D721Med (cell line): ENCODE results near the gene VEZT.

ENCODE experiments used
- DNase-seq: peaks from one replicate; pipeline ENCODE4 v3.0.0; 2011; ENCODE audit warnings: low spot score; ENCODE audit not compliant: insufficient read length
- FAIRE-seq: peaks from 2 replicates; lab custom pipeline; 2011; peaks lifted over from hg19 to GRCh38; lab: Jason Lieb, UNC
- CTCF ChIP-seq: IDR thresholded peaks from 2 replicates; pipeline ENCODE4 v1.5.1; 2012; ENCODE audit warnings: mild to moderate bottlenecking, control low read depth; ENCODE audit not compliant: insufficient read depth; ENCODE audit errors: missing control alignments

Gene VEZT

DNA sequence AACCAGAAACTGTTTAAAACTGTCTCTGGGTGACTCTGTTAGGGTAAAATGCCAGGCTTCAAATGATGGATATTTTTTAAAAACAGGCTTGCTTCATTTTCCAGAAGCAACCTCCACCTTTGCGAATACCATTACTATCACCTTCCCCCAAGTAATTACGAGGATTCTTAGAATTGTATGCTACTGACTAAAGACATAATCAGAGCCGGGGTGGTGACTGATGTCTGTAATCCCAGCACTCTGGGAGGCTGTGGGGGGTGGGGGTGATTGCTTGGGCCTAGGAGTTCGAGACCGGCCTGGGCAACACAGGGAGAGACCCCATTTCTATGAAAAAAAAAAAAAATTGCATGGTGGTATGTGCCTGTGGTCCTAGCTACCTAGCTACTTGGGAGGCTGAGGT is 38.6 kb upstream of the VEZT start:
- TF ChIP-seq CTCF: no peak
- FAIRE-seq (no peak), DNase-seq (no peak)

- DNase-seq (no peak), FAIRE-seq (no peak)
- TF ChIP-seq CTCF: no peak
Measured at GRCh38 chr12:95181103-95181502, 36.5 kb upstream of the VEZT start.

DNA sequence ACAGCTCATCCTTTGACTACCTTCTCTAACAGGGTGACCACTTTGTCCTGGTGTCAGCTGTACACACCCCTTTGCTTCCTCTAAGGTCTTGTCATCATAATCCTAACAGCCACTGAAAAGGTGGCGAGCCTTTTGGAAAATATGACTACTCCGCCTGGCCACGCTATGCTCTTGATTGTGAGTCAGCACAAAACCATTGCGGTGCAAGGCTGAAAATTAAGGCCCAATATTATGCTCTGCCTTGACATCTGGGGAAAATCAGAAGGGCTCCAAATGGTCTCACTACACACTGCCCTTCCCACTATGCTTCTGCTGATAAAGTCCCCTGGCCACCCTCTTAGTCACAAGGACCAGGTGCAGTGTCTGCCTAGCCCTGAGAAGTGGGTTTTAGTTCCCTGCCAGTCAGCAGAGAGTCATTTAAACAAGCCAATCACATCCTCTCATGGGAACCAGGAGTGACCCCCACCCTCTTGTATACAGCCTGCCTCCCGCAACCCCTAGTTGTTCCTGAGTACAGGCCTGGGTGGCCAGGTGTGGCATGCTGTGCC is 34.7 kb upstream of the VEZT start:
- FAIRE-seq (no peak), DNase-seq (no peak)
- TF ChIP-seq CTCF: no peak

DNA sequence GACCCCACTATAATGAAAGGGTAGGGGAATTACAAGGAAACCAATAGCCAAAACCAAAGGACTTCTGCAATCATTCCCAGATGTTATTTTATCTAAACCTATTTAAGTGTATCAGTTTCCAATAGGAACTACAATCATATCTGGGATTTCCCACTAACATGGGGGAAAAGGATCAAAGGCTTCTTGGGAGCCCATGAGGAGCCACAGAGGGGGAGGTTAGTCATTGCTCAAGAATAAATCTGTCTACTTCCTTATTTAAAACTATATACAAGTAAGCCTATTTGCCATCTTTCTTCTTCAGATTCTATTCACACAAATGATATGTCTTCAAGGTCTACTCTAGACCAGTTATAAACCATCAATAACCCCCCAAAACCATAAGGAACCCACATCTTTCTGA is 33.5 kb upstream of the VEZT start:
- DNase-seq (no peak), FAIRE-seq (no peak)
- no peak for TF ChIP-seq CTCF

DNA sequence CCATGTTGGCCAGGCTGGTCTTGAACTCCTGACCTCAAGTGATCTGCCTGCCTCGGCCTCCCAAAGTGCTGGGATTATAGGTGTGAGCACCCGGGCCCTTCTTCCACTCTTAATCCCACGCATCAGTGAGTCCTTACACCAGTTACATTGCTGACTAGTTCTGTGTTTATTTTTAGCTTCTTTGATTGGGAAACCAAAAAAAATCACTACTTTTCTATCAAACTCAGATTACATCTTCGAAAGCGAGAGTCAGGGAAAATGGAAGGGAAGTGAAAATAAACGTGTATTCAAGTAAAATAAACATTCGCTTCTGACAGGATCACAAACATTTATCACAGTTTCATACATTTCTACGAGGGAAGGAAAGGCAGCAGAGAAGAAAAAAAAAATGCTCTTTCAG is 32.5 kb upstream of the VEZT start:
- TF ChIP-seq CTCF: no peak
- DNase-seq: no peak
- no peak for FAIRE-seq

DNA sequence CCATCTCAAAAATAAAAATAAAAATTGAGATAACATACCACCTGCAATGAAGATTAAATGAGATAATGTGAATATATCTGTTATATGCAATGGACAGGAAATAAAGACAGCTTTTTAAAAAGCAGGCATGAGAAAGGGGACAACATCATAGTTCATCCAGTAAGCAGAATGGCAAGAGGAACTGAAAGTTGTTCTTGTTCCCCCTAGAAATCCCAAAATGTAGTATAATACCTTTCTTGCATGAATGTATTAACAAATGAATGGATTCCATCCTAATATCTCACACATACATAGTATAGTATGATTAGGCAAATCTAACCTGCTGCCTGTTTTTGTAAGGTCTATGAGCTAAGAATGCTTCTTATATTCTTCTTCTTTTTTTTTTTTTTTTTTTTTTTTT is 31.8 kb upstream of the VEZT start:
- DNase-seq (no peak), FAIRE-seq (no peak)
- no peak for TF ChIP-seq CTCF

DNA sequence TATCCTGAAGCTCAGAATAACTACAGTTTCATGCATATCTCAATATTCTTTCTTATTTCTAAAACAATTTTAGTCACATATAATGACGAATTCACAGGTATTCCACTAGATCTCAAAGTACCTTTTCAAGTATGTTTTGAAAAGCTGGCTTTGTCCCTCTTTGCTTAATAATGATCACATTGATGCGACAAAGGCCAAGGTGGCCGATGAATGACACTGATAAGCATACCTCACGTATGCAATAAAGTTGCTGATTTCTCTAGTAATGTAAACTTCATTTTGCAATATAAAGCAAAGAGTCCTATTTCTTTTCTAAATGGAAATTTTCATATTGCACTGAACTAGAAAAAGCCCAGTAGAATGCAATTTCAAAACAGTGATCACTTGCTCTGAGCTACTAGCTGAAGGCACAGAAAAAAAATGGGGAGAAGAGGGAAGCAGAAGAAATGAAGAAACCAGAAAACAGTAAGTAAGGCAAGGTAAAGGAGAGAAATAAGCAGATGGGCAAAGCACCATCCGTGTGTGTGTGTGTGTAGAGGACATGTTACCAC is 29.7 kb upstream of the VEZT start:
- no peak for FAIRE-seq
- no peak for TF ChIP-seq CTCF

More for the DNA sequence above, 29.7 kb upstream of the VEZT start:
- no peak for DNase-seq
